Activated B cell treated with CpG ODN at 0.5 μM for 24 hours (primary cell): ENCODE data around the gene BABAM2. TPM values are rescaled to one million over a fixed set of nuclear protein-coding genes. Genes with fewer than 3 reads are reported as not detected.

Source experiments
- ATAC-seq: fragments of 200-7000 bp; cut with Tn5 transposase; one replicate; pipeline ENCODE4 v1.10.0; 2021; ENCODE audit warnings: low read depth, mild to moderate bottlenecking, moderate library complexity
- CTCF ChIA-PET: fragments of 350-600 bp; sonication (Branson Sonifier 250); formaldehyde crosslinking; loops from one replicate; lab custom pipeline; 2021; ENCODE audit warnings: antibody characterized with exemption; lab: Charles Lee
- POLR2A ChIA-PET: fragments of 350-600 bp; sonication (Branson Sonifier 250); formaldehyde crosslinking; loops from one replicate; lab custom pipeline; 2021; ENCODE audit warnings: antibody characterized with exemption; lab: Charles Lee
- DNase-seq: peaks from one replicate; pipeline ENCODE4 v3.0.0; 2022
- H3K27ac Mint-ChIP-seq: one replicate; pipeline ENCODE4 v1.8.0; 2020; ENCODE audit warnings: mixed read lengths
- H3K27me3 Mint-ChIP-seq: one replicate; pipeline ENCODE4 v1.8.0; 2021; ENCODE audit warnings: mixed read lengths
- H3K36me3 Mint-ChIP-seq: one replicate; pipeline ENCODE4 v1.8.0; 2021; ENCODE audit warnings: low read depth, mixed read lengths
- H3K4me1 Mint-ChIP-seq: one replicate; pipeline ENCODE4 v1.8.0; 2021; ENCODE audit warnings: mixed read lengths
- H3K4me3 Mint-ChIP-seq: one replicate; pipeline ENCODE4 v1.8.0; 2020; ENCODE audit warnings: mild to moderate bottlenecking, mixed read lengths
- H3K9me3 Mint-ChIP-seq: one replicate; pipeline ENCODE4 v1.8.0; 2020; ENCODE audit warnings: mixed read lengths
- intact Hi-C: fragments of 100-400 bp; cut with micrococcal nuclease; formaldehyde crosslinking; loops from one replicate; pipeline ENCODE4 v1.15.1; 2024
- total RNA-seq: library from RNA; stranded (reverse); gene quantifications from 2 replicates; pipeline ENCODE4 v1.2.3, GENCODE V29; 2022
- TF ChIP-seq, protein P1 (sequence below): fragments of 200-600 bp; IDR thresholded peaks from one replicate; pipeline ENCODE4 v1.8.0; 2022; ENCODE audit warnings: antibody characterized with exemption, mild to moderate bottlenecking

The BABAM2 gene
- total RNA-seq, 1 donor from 2014 or later: 55.6 TPM

GRCh38 chr2:27906074-27906473 is 15.5 kb downstream of the BABAM2 start:
- CTCF ChIA-PET: no interaction called here
- Mint-ChIP-seq H3K27ac (no peak overlapping the region), H3K27me3 (no peaks in the 10 kb centered on the region), H3K9me3 (no peaks in the 10 kb centered on the region), H3K4me3 (no peak overlapping the region), H3K36me3 (peaks cover 46% of the 10 kb centered on the region), H3K4me1 (peaks cover 25% of the 10 kb centered on the region)
- POLR2A ChIA-PET: interaction anchor here (0.6 kb wide), 1 partner anchor 1559 kb away, joined by 3 read pairs; no protein-coding TSS in a partner anchor
- TF ChIP-seq, protein P1, sequence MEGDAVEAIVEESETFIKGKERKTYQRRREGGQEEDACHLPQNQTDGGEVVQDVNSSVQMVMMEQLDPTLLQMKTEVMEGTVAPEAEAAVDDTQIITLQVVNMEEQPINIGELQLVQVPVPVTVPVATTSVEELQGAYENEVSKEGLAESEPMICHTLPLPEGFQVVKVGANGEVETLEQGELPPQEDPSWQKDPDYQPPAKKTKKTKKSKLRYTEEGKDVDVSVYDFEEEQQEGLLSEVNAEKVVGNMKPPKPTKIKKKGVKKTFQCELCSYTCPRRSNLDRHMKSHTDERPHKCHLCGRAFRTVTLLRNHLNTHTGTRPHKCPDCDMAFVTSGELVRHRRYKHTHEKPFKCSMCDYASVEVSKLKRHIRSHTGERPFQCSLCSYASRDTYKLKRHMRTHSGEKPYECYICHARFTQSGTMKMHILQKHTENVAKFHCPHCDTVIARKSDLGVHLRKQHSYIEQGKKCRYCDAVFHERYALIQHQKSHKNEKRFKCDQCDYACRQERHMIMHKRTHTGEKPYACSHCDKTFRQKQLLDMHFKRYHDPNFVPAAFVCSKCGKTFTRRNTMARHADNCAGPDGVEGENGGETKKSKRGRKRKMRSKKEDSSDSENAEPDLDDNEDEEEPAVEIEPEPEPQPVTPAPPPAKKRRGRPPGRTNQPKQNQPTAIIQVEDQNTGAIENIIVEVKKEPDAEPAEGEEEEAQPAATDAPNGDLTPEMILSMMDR: no peak
- no peak for DNase-seq
- intact Hi-C loops: no loop called here
- no peak for ATAC-seq

DNA sequence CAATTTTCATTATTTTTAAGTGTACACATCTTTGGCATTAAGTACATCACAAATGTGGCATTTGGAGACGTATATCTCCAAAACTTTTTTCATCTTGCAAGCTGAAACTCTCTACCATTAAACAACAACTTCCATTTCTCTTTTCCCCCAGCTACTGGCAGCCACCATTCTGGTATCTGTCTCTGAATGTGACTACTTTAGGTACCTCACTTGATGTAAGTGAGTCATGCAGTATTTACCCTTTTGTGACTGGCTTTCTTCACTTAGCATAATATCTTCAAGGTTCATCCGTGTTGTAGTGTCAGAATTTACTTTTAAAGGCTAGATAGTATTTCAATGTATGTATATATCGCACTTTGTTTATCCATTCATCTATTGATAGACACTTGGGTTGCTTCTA is 17.0 kb downstream of the BABAM2 start:
- ChIA-PET POLR2A (no interaction called here), CTCF (no interaction called here)
- no peak overlapping the region for H3K27ac Mint-ChIP-seq
- intact Hi-C loops: no loop called here
- no peak for ATAC-seq
- TF ChIP-seq, protein P1: no peak
- H3K4me3 Mint-ChIP-seq: no peak overlapping the region
- no peak for DNase-seq
- no peaks in the 10 kb centered on the region for H3K27me3 Mint-ChIP-seq
- H3K9me3 Mint-ChIP-seq: no peaks in the 10 kb centered on the region
- peaks cover 24% of the 10 kb centered on the region for H3K4me1 Mint-ChIP-seq
- peaks cover 38% of the 10 kb centered on the region for H3K36me3 Mint-ChIP-seq

DNA sequence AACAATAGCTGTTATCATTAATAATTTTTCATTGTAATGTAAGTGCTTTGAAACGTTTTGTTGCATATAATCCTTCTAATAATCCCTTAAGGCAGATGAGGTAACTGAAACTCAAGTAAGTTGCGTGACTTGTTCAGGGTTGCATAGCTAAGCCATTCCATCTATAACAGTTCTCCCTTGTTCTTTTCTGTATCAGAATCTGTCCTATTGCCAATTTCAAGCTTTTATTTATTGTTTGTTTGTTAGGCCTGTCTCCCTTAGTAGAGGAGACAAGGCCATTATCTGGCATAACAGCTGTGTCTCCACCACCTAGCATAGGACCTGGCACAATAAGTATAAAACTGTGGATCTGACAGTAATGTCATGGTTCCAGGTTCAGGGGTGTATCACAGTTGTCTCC is 19.4 kb downstream of the BABAM2 start:
- peaks cover 36% of the 10 kb centered on the region for H3K36me3 Mint-ChIP-seq

DNA sequence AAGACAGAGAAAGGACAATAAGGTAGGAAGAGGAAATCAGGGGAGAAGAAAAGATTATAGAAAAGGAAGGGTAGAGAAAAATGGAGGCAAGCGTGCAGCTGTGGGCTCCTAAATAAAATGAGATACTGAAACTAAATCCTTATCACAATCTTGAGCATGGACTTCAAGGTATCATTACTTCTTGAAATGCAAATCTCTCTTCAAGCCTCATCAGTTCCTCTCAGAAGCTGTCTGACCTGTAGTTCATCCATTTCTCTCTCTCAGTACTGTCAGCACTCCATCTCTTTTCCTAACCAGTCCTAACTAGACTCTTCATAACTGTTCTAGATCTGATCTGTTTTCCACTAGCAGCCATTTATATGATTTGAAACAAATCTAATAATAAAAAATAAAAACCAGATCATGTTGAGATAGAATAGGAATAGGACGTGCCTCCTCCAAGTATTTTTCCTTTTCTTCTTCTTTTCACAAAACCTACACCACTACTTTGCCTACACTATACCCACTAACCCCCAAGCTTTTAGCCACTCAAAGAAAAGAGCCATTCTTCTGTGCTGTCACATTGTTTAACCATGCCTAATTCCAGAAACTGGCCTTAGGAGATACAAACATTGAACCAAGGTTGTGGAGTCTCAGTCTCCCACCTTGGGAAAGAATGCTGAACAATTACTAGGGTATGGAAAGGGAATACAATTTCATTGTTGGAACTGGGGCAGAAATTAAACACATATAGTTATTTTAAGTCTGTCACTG is 21.1 kb downstream of the BABAM2 start:
- Mint-ChIP-seq H3K4me3 (no peak overlapping the region), H3K27me3 (no peaks in the 10 kb centered on the region), H3K9me3 (no peaks in the 10 kb centered on the region), H3K27ac (no peak overlapping the region), H3K4me1 (peaks cover 30% of the 10 kb centered on the region), H3K36me3 (peaks cover 28% of the 10 kb centered on the region)
- intact Hi-C loops: no loop called here
- DNase-seq (no peak), ATAC-seq (peak; percentile 52)
- ChIA-PET CTCF (no interaction called here), POLR2A (interaction anchor here (0.6 to 1.1 kb wide), 2 partner anchors 11 to 21 kb away, joined by 5 read pairs; partner anchors contain the start of genes BABAM2 and RBKS)
- TF ChIP-seq, protein P1: no peak

More for the DNA sequence above, 19.4 kb downstream of the BABAM2 start:
- Mint-ChIP-seq H3K4me1 (peaks cover 32% of the 10 kb centered on the region), H3K9me3 (no peaks in the 10 kb centered on the region), H3K27me3 (no peaks in the 10 kb centered on the region), H3K4me3 (no peak overlapping the region), H3K27ac (no peak overlapping the region)
- intact Hi-C loops: no loop called here
- DNase-seq (no peak), ATAC-seq (no peak)
- TF ChIP-seq, protein P1: no peak
- ChIA-PET CTCF (no interaction called here), POLR2A (no interaction called here)

- DNase-seq (no peak), ATAC-seq (no peak)
- H3K4me1 Mint-ChIP-seq: peaks cover 29% of the 10 kb centered on the region
- intact Hi-C loops: no loop called here
- POLR2A ChIA-PET: interaction anchor here (1.0 kb wide), 1 partner anchor 24 kb away, joined by 5 read pairs; no protein-coding TSS in a partner anchor
- no peaks in the 10 kb centered on the region for H3K27me3 Mint-ChIP-seq
- CTCF ChIA-PET: no interaction called here
- H3K4me3 Mint-ChIP-seq: no peak overlapping the region
- no peaks in the 10 kb centered on the region for H3K9me3 Mint-ChIP-seq
- H3K27ac Mint-ChIP-seq: no peak overlapping the region
- TF ChIP-seq, protein P1: no peak
- peaks cover 24% of the 10 kb centered on the region for H3K36me3 Mint-ChIP-seq
Measured at GRCh38 chr2:27912512-27912911, 22.0 kb downstream of the BABAM2 start.
